GM18498 (cell line): ENCODE measurements around the gene MDFI.

Experiments used
- ATAC-seq: cut with Tn5 transposase; IDR thresholded peaks from one replicate; pipeline ENCODE4 v1.9.1; 2021; ENCODE audit warnings: mild to moderate bottlenecking, moderate library complexity; ENCODE audit not compliant: unreplicated experiment

Gene MDFI

DNA sequence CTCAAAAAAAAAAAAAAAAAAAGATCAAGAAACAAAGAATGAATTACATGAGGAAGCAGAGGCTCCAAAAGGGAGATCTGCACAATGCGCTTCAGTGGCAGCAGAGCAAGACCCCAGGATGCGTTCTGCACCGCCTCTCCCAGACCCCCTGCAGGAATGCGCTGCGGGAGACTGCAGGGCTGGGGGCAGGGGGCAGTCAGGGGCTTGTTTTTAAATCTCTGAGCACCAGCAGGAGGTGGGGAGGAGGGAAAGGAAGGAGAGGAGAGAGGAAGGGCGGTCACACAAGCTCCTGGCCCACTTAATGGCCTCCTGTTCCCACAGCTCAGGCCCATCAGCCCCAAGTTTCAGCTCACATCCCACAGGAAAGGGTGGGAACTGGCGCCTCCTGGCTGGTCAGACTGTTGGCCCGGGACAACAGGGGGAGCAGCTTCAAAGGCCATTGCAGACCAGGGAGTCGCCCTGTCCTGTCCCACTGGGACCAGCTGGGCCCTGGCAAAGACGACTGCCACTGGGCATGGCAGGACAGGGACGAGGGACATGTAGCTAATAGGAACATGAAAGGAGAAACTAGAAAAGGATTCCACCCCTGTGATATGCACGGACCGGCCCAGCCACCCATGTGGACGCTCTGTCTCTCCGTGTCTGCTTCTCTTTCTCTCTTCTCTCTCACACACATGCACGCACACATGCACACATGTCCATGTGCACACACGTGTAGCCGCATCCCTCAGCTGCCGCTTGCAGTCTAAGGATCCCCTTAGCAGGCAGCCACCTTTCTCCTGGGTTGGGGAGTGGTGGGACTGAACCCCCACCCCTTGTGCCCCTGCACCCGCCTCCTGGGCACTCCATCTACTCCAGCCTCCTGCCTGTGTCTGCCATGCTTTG is 62.4 kb downstream of the MDFI start:
- ATAC-seq, result no peak

DNA sequence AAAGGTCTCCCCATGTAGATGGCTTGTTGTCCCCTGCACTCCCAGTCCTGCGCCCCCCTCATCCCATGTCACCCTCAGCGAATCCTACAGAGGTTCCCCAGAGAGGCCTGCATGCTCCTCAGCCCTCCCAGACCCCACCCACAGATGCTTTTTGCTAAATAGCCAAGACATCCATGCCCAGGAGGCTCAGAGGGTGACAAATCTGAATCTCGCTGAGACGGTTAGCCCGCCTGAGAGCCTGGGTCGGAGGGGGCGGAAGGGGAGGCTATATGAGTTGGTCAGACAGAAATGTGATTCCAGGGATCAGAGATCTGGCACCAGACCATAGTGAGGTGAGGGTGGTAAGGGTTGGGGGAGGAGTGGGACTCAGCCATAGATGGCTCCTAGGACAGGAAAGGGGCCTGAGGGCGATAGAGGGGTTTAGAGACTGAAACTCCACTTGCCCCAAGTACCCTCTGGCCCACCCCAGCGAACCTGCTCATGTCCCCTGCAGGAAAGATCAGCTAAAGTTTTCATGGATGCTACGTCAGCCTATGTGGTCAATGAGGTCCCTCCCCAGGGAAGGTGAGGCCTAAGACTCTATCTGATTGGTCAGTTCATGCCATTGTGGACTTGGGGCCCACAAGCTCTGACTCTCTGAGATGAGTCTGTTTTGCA is 63.9 kb downstream of the MDFI start:
- no peak for ATAC-seq

DNA sequence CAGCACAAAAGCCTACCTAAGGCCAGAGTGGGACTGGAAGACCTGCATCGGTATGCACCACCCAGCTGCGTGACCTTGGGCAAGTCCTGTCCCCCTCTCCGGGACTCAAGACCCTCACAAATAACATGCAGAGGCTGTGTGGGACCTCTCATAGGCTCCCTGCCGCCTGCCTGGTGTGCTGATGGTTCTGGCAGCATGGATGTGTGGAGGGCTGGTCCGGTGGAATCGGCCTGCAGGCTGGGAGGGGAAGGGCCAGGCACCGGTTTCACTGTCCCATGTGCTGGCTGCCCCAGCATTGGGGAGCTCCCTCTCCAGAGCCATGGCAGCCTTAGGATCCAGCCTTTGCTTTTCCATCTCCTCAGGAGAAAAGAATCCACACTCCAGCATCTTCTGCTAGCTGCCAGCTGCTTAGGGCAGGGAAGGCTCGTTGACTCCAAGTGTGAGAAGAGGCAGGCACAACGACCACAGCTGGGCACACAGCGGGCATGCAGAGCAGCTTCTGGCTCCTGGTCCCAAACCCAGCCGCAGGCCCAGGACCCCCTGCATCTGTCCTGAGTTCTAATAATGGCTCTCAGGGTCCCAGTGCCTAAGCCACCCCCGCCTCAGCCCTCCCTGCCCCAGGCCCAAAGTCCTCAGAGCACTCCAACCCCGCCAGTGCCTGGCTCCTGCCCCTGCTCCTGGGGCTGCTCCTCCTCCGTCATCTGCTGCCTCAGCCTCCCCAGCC is 64.7 kb downstream of the MDFI start:
- no peak for ATAC-seq
